Fibroblast of skin of right quadriceps (primary cell): Measurements from ENCODE around the gene THAP7.
A peak's percentile ranks its signal among the peaks of the same experiment; 100 is the strongest.

ENCODE experiments used
- DNase-seq: peaks from one replicate; pipeline ENCODE4 v3.0.0-alpha.2; 2013

Gene THAP7

DNA sequence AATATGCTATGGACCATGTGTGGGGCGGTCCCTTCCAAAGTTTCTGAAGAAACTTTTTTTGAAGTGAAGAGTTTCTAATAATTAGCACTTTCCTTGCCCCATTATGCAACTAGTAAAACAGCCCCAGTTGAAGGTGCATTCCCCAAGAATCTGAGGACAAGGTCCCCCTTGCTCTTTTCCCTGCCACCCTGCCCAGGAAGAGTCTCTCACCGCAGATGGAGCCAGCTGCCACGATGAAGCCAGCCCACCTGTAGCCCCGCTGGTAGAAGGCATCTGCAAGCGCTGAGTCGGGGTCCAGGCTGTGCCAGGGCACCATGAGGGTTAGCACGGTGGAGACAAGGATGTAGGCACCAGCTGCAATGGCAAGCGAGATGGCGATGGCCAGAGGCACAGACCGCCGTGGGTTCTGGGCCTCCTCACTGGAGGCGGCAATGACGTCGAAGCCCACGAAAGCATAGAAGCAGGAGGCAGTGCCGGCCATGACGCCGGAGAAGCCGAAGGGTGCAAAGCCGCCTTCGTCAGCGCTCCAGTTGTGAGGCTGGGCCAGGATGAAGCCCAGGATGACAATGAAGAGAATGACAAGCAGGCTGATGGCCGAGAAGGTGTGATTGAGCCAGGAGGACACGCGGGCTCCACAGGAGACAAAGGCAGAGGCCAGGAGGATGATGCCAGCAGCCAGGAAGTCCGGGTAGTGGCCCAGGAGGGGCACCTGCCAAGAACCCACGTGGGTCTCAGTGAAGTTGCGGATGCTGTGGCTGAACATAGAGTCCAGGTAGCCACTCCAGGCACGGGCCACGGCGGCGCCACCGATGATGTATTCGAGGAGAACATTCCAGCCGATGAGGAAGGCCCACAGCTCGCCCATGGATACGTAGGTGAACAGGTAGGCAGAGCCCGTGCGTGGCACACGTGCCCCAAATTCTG is 29.0 kb upstream of the THAP7 start:
- no peak for DNase-seq

DNA sequence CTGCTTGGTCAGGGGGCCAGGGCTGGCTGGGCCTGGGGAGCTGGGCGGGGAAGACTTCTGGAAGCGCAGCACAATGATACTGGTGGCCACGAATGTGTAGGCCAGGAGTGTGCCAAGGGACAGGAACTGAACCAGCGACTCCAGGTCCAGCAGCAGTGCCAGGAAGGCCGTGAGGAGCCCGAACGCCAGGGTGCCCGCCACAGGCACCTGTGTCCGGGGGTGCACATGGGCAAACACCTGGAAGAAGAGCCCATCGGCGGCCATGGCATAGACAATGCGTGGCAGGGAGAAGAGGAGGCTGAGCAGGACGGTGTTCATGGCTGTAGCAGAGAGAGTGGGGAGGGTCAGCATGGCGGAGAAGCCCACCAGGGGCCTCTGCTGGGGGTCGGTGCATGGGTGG is 28.1 kb upstream of the THAP7 start:
- DNase-seq = no peak

DNA sequence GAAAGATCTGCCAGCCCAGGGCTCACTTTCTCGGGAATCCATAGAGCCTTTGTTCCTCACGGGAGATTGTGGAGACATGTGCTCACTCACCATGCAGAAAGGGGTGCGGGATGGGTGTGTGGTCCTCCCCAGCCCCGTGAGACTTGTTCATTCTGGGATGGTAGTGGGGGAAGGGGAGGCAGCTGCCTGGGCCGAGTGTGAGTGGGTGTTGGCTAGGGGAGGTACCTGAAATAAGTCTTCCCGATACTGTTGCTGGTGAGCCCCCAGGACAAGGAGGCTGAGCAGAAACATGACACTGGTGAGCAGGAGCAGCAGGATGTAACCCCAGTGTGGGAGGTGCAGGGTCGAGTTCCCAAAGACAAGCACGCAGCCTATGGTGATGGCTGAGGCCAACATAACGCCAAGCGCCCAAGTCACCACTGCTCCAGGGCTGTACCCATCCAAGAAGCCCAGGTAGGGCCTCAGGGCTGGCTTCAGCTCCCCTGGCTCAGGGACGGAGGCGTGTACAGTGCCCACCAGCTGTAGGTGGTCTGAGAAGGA is 27.6 kb upstream of the THAP7 start:
- no peak for DNase-seq

DNA sequence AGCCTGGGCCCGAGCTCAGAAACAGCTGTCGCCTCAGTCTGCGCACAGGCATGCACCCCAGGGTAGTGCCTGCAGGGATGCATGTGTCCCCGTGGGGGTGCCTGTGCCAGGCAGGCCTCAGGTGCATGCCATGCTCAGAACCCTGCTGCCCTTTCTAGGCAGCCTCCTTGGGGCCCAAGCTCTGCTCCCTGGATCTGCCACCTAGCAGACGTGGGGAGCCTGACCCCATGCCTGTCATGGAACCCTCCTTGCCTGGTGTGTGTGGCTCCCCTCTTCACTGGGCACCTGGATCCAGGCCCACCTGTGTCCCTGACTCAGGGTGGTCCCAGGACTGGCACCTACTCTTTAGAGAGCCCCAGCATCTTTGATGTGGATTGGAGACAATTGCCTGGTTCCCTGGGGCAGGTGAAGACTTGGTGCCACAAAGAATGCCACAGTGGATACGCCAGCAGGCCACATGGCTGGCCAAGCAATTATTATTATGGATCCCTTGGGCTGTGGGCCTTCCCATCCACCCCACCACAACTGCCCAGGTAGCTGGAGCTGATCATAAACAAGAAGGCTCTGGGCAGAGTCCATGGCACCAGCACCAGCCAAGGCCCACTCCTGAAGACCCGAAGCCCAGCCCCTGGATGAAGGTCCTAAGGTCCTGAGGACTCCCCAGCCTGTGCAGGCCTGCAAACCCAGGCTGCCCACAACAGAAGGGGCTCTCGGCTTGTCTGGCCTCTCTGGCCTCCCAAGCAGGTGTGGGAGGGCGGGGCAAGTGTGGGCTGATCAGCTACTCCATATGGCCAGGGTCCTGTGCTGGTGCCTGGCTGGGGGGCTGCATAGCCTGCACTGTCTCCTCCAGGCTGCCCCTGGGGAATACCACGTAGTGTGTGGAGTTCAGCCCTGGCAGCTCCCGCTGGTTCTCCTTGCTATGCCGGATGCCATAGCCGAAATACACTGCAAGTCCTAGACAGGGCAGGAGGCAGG is 26.6 kb upstream of the THAP7 start:
- no peak for DNase-seq

DNA sequence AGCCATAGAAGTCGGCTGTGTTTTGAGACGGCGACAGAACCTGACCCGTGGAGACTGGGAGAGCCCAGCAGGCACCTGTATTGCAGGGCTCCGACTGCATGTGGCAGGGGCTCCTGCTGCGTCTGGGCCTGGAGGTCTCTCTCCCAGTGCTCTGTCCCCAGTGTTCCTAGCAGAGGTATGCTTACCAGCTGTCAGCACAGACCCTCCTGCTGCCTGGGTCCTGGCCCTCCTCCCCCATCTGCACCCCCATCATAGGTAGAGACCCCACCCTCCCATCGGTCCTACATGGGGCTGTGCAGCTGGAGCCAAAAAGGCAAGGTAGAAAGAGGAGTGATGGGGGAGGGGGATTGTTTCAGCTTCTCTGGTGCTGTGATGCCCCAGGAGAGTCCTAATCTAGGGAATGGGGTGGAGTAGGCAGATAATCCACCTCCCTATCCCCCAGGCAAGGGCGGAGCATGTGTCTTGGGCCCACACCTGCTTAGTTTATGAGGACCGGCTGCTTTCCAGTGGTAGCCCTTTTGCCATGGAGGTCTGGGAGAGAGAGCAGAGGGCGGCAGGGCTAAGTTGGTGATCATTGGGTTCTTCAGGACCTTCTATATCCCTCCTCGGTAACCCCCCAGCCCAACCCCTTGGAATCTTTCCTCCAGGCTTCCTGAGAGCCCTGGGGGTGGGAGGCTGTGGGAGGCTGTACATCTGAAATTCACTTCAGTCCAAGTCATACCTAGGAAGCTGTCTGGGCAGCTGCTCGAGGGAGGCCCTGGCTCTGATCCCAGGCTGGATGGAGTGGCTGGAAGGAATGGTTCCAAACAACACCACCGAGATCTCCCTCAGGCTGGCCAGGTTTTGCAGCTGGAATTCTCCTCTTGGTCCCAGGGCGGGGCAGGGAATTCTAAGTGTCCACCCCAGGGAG is 25.1 kb upstream of the THAP7 start:
- DNase-seq = peak; percentile 42

DNA sequence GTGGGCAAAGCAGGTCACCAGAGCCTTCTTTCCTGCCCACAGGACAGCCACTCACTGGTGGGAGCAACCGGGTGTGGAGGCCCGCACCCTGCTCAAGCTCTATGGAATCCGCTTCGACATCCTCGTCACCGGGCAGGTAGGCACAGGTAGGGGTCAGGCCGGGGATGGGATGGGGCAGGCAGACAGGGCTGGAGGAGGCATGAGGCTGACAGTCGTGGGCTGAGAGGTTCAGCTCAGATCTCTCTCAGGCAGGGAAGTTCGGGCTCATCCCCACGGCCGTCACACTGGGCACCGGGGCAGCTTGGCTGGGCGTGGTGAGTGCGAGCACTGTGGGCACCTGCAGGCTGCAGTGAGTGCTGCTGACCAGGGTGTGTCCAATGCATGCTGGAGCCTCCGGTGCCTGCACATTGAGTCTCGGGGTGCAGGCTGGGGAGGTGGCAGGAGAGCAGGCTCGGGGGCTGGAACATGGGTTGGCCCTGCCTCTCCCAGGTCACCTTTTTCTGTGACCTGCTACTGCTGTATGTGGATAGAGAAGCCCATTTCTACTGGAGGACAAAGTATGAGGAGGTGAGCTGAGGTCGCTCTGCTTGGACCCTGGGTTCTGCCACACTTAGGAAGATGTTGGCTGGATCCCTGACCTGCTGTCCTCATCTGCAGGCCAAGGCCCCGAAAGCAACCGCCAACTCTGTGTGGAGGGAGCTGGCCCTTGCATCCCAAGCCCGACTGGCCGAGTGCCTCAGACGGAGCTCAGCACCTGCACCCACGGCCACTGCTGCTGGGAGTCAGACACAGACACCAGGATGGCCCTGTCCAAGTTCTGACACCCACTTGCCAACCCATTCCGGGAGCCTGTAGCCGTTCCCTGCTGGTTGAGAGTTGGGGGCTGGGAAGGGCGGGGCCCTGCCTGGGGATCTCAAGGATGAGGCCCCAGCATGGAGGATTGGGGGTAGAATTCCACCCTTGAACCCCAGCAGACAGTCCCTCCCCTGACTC is 24.1 kb upstream of the THAP7 start:
- no peak for DNase-seq

DNA sequence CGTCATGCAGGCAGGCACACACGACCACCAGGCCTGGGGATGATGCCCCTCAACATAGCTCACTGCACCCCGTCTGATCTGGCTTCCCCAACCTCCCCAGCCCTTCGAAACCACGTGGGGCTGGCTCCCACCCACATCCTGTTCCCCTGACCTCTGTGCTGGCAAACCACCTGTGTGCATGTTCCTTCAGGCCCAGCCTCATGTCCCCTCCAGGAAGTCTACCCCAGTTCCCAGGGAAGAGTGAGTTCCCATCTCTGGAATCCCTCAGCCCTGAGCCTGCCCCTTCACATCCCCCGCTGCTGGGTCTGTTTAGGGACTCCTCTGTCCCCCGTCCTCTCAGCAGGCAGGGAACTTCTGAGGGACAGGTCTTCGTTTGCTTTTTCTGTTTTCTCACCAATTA is 23.3 kb upstream of the THAP7 start:
- DNase-seq = no peak

DNA sequence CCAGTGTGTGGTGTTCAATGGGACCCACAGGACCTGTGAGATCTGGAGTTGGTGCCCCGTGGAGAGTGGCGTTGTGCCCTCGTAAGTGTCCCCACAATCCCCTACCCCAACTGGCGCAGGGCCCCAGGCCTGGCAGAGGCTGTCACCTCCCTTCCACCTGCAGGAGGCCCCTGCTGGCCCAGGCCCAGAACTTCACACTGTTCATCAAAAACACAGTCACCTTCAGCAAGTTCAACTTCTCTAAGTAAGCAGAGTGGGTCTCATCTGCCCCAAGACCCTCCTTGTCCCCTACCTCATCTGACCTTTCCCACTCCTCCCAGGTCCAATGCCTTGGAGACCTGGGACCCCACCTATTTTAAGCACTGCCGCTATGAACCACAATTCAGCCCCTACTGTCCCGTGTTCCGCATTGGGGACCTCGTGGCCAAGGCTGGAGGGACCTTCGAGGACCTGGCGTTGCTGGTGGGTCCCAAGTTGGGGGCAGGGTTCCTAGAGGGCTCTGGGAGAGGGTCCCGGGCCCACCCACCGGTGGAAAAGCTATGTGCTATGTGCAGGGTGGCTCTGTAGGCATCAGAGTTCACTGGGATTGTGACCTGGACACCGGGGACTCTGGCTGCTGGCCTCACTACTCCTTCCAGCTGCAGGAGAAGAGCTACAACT is 21.2 kb upstream of the THAP7 start:
- no peak for DNase-seq

DNA sequence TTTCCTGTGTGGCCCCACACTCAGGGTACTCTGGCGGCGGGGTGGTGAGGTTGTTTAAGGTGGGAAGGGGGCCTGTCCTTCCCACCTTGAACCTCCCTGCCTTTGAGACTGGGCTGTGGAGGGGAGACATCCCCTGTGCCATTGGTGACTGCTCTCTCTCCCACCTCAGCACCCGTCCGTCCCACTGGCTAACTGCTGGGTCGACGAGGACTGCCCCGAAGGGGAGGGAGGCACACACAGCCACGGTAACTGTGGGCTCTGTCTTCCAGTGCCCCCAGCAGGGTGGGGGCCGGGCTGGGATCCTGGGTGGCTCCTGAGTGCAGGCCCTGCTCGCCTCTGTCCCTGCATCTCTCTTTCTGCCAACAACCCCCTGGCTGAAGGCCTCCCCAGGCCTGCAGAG is 20.6 kb upstream of the THAP7 start:
- no peak for DNase-seq

DNA sequence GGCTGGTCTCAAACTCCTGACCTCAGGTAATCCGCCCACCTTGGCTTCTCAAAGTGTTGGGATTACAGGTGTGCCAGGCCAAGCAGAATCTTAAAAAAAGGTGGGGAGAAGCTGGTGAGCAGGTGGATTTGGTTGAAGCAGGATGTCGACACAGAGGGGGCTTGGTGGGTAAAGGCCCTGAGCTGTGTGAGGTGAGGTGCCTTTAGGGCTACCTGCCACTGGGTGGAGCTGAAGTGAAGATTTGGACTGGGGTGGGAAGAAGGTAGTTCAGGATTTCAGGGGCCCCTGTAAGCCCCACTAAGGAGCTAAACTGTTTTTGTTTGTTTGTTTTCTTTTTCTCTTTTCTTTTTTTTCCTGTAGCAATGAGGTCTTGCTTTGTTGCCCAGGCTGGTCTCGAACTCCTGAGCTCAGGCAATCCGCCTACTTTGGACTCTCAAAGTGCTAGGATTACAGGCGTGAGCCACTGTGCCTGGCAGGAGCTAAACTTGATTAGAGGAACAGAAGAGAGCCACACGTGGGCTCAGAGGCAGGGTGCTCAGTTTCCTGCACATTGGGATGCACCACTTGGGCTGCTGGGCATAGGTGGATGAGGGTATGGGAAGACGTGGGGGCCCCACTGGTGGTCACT is 19.0 kb upstream of the THAP7 start:
- no peak for DNase-seq

DNA sequence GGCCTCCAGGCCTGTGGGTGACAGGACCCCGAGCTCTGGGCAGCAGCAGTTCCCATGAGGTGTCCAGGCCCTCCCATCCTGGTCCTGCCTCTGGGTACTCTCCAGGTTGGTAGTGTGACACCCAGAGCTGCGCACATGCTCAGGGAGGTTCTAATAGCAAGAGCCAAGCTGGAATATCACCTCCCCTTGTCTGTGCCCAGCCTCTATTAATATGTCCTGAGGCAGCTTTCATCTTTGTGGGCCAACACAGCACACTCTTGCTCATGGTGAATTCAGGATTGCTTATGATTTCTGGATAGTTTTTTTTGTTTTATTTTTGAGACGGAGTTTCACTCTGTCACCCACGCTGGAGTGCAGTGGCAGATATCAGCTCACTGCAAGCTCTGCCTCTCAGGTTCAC is 16.4 kb upstream of the THAP7 start:
- DNase-seq = no peak

DNA sequence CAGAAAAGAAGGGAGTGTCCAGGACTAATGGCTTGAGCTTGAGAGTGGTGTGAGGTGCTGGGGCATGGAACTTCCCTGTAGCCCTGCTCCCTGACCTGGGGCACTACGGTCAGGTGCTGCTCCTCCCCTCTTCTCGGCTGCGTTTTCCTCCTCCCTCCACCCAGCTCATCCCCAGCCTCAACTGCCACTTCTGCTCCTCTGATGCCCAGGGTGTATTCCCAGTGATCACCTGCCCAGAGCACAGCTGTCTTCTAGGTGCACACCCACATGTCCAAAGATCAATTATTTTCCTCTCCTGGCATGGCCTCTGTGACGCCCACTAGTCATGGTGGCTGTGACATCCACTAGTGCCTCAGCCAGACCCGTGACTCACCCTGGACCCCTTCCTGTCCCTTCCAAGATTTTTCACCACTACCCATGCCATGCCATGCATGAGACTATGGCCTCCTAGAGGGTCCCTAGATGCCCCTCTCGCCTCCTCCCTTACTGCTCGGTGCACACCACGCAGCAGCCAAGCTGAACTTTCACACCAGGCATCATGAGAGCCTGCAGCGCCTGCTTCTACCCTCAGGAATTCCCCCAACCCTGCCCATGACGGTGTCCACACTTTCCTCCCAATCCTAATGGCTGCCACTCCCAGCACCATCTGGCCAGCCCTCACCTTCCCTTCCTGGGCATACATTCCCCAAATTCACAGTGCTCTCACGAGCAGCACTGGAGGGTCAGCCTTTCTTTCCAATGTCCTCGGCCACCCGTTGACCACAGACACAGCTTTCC is 14.9 kb upstream of the THAP7 start:
- DNase-seq = no peak

DNA sequence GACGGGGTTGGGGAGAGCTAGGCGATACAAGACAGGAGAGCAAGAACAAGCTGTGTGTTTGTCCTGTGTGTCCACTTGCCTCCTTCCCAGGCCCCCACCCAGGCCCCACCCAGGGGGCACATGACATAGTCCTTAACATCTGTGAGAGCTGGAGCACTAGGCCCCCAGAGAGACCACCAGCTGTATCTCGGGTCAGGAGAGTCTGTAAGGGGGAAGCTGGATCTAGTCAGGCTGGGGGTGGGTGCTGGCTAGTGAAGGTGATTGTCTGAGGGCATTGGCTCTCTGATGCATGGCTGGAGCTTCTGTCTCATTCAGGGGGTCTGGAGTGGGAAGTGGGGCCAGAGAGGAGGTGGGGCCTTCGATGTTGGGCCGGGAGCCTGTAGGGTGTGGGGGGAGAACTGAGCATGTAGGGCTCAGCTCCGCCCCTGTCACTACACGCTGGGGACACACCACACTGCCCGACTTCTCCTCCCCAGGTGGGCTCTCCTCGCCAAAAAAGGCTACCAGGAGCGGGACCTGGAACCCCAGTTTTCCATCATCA is 13.6 kb upstream of the THAP7 start:
- DNase-seq = no peak

DNA sequence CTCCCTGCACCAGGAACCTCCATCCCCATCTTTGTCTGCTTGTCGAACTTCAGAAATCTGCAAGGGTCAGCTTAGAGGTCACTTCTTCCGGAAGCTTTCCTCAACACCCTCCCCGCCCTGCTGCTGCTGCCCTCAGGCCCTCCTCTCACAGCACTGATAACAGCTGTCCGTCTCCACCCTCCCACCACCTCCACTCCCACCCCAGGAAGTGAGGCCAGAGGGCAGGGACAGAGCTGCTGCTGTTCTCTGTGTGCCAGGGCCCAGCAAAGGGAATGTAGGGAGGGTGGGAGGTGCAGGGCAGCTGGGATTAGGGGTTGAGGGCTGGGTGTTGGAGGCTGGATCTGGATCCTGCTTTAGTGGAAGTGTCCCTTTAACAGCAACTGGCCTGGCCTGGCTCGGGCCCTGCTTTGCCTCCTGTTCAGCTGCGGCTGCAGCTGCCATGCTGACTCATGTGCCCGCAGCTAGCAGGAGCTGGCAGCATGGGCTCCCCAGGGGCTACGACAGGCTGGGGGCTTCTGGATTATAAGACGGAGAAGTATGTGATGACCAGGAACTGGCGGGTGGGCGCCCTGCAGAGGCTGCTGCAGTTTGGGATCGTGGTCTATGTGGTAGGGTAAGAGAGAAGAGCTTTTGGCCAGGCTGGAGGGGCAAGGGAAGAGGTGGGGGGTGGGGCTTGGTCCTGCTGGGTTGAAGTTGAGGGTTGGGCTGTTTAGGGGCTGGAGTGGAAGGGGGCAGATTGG is 13.0 kb upstream of the THAP7 start, which contains the start of gene P2RX6:
P2RX6 (plus strand) TSS at position 440 of the 740 bp plus-strand sequence; CDS start at position 450, 10 bp downstream.
- DNase-seq = peak; percentile 62

DNA sequence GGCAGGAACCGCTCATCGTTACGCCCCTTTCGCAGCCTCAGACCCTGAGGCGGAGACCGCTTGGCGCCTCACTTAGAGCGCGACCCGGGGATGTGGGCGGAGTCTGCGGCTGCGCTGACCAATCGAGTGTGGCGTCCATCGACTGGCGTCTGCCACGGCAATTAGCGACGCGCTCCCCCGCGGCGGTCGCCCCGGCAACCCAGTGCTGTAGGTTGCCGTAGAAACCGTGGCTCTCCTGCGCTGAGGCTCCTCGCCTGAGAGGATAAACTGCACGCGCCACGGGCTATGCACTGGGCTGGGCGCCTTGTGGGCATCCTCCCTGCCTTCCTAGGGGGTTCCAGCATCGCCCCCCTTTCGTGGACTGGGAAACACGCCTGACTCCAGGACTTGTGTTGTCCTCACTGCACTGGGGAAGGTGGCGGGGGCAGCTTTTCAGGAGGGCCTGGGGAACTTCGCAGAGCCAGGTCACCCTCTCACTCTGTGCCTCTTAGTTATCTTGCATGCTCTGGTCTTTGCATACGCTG is 12.3 kb upstream of the THAP7 start:
- DNase-seq = peak; percentile 92

DNA sequence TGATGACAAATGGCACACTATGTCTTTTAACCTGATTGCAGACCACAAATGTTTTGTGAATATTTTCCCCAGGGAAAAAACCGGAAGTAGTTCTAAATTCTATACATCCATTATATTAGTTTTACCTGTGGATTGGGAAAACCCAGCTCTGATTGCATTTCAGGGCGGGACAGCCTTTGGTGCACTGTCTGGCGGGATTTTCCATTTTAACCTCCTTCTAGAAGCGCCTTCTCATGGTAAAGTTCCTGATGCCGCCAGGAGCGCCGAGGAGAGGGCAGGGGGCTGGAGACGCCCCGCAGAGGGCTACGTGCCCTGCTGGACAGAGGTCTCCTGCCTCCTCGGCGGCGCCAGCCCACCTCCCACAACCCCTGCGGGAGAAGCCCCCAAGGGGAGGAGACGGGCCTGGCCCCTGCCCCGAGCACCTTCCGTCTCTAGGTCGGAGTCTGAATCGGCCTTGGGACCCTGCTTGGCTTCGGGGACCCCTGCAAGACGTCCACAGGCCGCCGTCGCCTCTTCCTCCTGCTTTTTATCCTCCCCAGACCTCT is 11.8 kb upstream of the THAP7 start:
- DNase-seq = no peak
